B cell (primary cell): ENCODE measurements around the gene TFF3. TPM values are rescaled to one million over a fixed set of nuclear protein-coding genes. Genes with fewer than 3 reads are reported as not detected.

ENCODE experiments used
- ATAC-seq: fragments of 200-7000 bp; cut with Tn5 transposase; one replicate; pipeline ENCODE4 v1.10.0; 2021; ENCODE audit warnings: low read depth, mild to moderate bottlenecking, moderate number of reproducible peaks, moderate library complexity
- CTCF ChIA-PET: fragments of 350-600 bp; sonication (Branson Sonifier 250); formaldehyde crosslinking; loops from one replicate; lab custom pipeline; 2021; ENCODE audit warnings: antibody characterized with exemption, inconsistent platforms; lab: Charles Lee
- POLR2A ChIA-PET: fragments of 350-600 bp; sonication (Branson Sonifier 250); formaldehyde crosslinking; loops from one replicate; lab custom pipeline; 2021; ENCODE audit warnings: antibody characterized with exemption; lab: Charles Lee
- DNase-seq: peaks from one replicate; pipeline ENCODE4 v3.0.0; 2013
- H2AFZ ChIP-seq: 2 replicates; pipeline ENCODE4 v1.6.1; 2012; ENCODE audit warnings: mild to moderate bottlenecking, low read depth, low read length; ENCODE audit not compliant: insufficient read depth, poor library complexity, severe bottlenecking
- H3K27ac ChIP-seq, 2 donors: 1 replicate in 1 of 2; 2 replicates in 1 of 2; pipeline ENCODE4 v1.5.1; 2012 to 2013; ENCODE audit warnings: low read length in 2 of 2, mild to moderate bottlenecking in 2 of 2, moderate library complexity in 1 of 2
- H3K27me3 ChIP-seq, 4 experiments: fragments of 200-600 bp in 1 of 4; sonication (generic) in 1 of 4; replicated peaks in 1 of 4; 1 replicate in 2 of 4; 2 replicates in 2 of 4; pipeline versions ENCODE4 v1.6.1 to v1.7.0; 2013 to 2016; ENCODE audit warnings: low read length in 3 of 4, mild to moderate bottlenecking in 2 of 4, mixed read lengths in 1 of 4, moderate library complexity in 1 of 4; ENCODE audit not compliant: insufficient read depth in 4 of 4, control insufficient read depth in 3 of 4; ENCODE audit errors: control extremely low read depth in 1 of 4
- H3K36me3 ChIP-seq, 2 experiments: replicated peaks in 1 of 2; 1 replicate in 1 of 2; 2 replicates in 1 of 2; pipeline versions ENCODE4 v1.6.1 to v1.7.1; 2013; ENCODE audit warnings: low read length in 1 of 2; ENCODE audit not compliant: insufficient read depth in 2 of 2, control insufficient read depth in 1 of 2; ENCODE audit errors: control extremely low read depth in 1 of 2, extremely low read depth in 1 of 2
- H3K4me1 ChIP-seq, 2 donors: fragments of 200-600 bp in 1 of 2; sonication (generic) in 1 of 2; 1 replicate in 1 of 2; 2 replicates in 1 of 2; pipeline versions ENCODE4 v1.5.1 to v1.6.1; 2013 to 2017; ENCODE audit warnings: low read length in 2 of 2; ENCODE audit not compliant: control insufficient read depth in 2 of 2, insufficient read depth in 2 of 2
- H3K4me2 ChIP-seq: replicated peaks from 2 replicates; pipeline ENCODE3; 2012; ENCODE audit warnings: mild to moderate bottlenecking, low read depth, low read length; ENCODE audit not compliant: poor library complexity, severe bottlenecking
- H3K4me3 ChIP-seq, 5 experiments: fragments of 200-600 bp in 1 of 5; sonication (generic) in 1 of 5; 1 replicate in 3 of 5; 2 replicates in 2 of 5; pipeline versions ENCODE4 v1.5.1 to v1.7.0; 2011 to 2016; ENCODE audit warnings: low read length in 4 of 5, mild to moderate bottlenecking in 4 of 5, low read depth in 2 of 5, control low read depth in 1 of 5, moderate library complexity in 1 of 5; ENCODE audit not compliant: insufficient read depth in 1 of 5; ENCODE audit errors: control extremely low read depth in 1 of 5, extremely low read depth in 1 of 5
- H3K79me2 ChIP-seq: fragments of 200-600 bp; sonication (generic); one replicate; pipeline ENCODE4 v1.6.0; 2016; ENCODE audit warnings: low read length; ENCODE audit not compliant: control insufficient read depth, insufficient read depth
- H3K9ac ChIP-seq: fragments of 200-600 bp; sonication (generic); 2 replicates; pipeline ENCODE4 v1.6.1; 2017; ENCODE audit warnings: mild to moderate bottlenecking, low read length, moderate library complexity
- H3K9me3 ChIP-seq, 3 donors: one replicate each; pipeline versions ENCODE4 v1.6.1 to v1.7.1; 2013; ENCODE audit warnings: low read length in 2 of 3; ENCODE audit not compliant: control insufficient read depth in 2 of 3, insufficient read depth in 1 of 3; ENCODE audit errors: control extremely low read depth in 1 of 3
- H4K20me1 ChIP-seq: 2 replicates; pipeline ENCODE4 v1.6.0; 2012; ENCODE audit warnings: mild to moderate bottlenecking, low read length; ENCODE audit not compliant: insufficient read depth, control insufficient read depth, poor library complexity, severe bottlenecking
- H3K27ac Mint-ChIP-seq: one replicate; pipeline ENCODE4 v1.8.0; 2021; ENCODE audit warnings: mixed read lengths
- H3K27me3 Mint-ChIP-seq: one replicate; pipeline ENCODE4 v1.8.0; 2021; ENCODE audit warnings: mixed read lengths
- H3K4me1 Mint-ChIP-seq: one replicate; pipeline ENCODE4 v1.8.0; 2021; ENCODE audit warnings: mixed read lengths
- H3K4me3 Mint-ChIP-seq: one replicate; pipeline ENCODE4 v1.8.0; 2021; ENCODE audit warnings: mixed read lengths
- H3K9me3 Mint-ChIP-seq: one replicate; pipeline ENCODE4 v1.8.0; 2022; ENCODE audit warnings: mixed read lengths; ENCODE audit not compliant: insufficient read depth
- EZH2 ChIP-seq: IDR thresholded peaks from 2 replicates; pipeline ENCODE4 v1.6.1; 2012; ENCODE audit warnings: borderline replicate concordance, low read depth, mild to moderate bottlenecking, moderate library complexity, low read length; ENCODE audit not compliant: insufficient read depth, poor library complexity, severe bottlenecking
- WGBS: methylation state at CpG from one replicate; pipeline ENCODE4 v1.1.5; 2013; ENCODE audit warnings: missing lambda C conversion rate; ENCODE audit not compliant: insufficient coverage; 5-methylcytosine and 5-hydroxymethylcytosine counted together
- intact Hi-C: fragments of 100-400 bp; cut with micrococcal nuclease; formaldehyde crosslinking; loops from one replicate; pipeline ENCODE4 v1.10.0; 2022
- polyA plus RNA-seq: library from polyadenylated mRNA; depleted of rRNA; stranded (reverse); fragments of >200 nt; gene quantifications from 2 replicates; pipeline ENCODE4 v1.2.3, GENCODE V29; 2012
- total RNA-seq, 2 donors: library from RNA; stranded (reverse); fragments of 120-200 nt in 1 of 2; gene quantifications; 1 replicate in 1 of 2; 2 replicates in 1 of 2; pipeline versions ENCODE4 v1.2.3 to v1.2.4, GENCODE V29; 2013 to 2022
- TF ChIP-seq, protein P1 (sequence below): fragments of 200-600 bp; IDR thresholded peaks from one replicate; pipeline ENCODE4 v1.8.0; 2022; ENCODE audit warnings: antibody characterized with exemption, mild to moderate bottlenecking

The TFF3 gene
- total and polyA plus RNA-seq, 2 donors (not counting 1 experiment from before 2014, with no cell fraction given): not detected

DNA sequence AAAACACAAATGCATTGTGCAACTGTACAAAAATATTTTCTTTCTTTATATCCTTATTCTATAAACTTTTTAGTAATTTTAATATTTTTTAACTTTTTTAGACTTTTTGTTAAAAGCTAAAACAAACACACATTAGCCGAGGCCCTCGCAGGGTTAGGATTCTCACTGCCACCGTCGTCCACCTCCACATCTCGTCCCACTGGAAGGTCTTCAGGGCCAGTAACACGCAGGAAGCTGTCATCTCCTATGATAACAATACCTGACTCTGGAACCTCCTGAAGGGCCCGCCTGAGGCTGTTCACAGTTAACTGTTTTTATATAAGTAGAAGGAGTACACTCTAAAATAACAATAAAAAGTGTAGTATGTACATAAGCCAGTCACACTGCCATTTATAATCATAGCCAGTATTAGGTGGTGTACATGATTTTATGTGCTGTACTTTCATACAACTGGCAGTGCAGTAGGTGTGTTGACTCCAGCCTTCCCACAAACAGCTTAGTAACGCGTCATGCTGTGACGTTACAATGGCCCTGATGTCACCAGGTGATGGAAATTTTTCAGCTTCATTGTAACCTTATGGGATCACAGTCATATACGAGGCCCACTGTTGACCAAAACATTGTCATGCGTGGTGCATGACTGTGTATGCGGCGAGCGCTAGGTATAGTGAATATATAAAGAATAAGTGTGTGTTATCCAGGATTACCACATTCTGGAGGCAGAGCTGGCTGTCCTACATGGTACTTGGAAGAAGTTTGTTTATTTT is 26.8 kb upstream of the TFF3 start:
- intact Hi-C loops: no loop called here
- no peak for TF ChIP-seq EZH2
- TF ChIP-seq, protein P1, sequence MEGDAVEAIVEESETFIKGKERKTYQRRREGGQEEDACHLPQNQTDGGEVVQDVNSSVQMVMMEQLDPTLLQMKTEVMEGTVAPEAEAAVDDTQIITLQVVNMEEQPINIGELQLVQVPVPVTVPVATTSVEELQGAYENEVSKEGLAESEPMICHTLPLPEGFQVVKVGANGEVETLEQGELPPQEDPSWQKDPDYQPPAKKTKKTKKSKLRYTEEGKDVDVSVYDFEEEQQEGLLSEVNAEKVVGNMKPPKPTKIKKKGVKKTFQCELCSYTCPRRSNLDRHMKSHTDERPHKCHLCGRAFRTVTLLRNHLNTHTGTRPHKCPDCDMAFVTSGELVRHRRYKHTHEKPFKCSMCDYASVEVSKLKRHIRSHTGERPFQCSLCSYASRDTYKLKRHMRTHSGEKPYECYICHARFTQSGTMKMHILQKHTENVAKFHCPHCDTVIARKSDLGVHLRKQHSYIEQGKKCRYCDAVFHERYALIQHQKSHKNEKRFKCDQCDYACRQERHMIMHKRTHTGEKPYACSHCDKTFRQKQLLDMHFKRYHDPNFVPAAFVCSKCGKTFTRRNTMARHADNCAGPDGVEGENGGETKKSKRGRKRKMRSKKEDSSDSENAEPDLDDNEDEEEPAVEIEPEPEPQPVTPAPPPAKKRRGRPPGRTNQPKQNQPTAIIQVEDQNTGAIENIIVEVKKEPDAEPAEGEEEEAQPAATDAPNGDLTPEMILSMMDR: no peak
- Mint-ChIP-seq H3K9me3 (no peaks in the 10 kb centered on the region), H3K27me3 (peaks cover 9% of the 10 kb centered on the region), H3K4me3 (no peak overlapping the region), H3K27ac (no peak overlapping the region), H3K4me1 (peaks cover 8% of the 10 kb centered on the region)
- Histone ChIP-seq H3K9ac (no peak overlapping the region), H3K4me1 (peaks cover 7 to 8% of the 10 kb centered on the region in 2 donors), H3K4me2 (no peak overlapping the region), H2AFZ (no peak overlapping the region), H3K9me3 (no peaks in the 10 kb centered on the region), H3K36me3 (no peaks in the 10 kb centered on the region), H4K20me1 (no peaks in the 10 kb centered on the region), H3K27me3 (peaks cover 0 to 5% (median 2%) of the 10 kb centered on the region in 4 experiments), H3K79me2 (no peaks in the 10 kb centered on the region), H3K27ac (no peak overlapping the region), H3K4me3 (no peak overlapping the region)
- POLR2A ChIA-PET: no interaction called here
- WGBS: 99% methylated on average over 8 of the region's 15 CpGs
- ATAC-seq (no peak), DNase-seq (no peak)
- CTCF ChIA-PET: interaction anchor here (0.7 to 3.5 kb wide), 3 partner anchors 12 to 195 kb away, joined by 3 to 12 read pairs (median 3); no protein-coding TSS in a partner anchor
